ENCODE results near the gene LIN7C. TPM values are rescaled to one million over a fixed set of nuclear protein-coding genes. Genes with fewer than 3 reads are reported as not detected.
A peak's percentile ranks its signal among the peaks of the same experiment; 100 is the strongest.

LIN7C gene
- total and polyA plus RNA-seq, 4 donors, result 5.5 to 55.9 (median 16.7) TPM

DNA sequence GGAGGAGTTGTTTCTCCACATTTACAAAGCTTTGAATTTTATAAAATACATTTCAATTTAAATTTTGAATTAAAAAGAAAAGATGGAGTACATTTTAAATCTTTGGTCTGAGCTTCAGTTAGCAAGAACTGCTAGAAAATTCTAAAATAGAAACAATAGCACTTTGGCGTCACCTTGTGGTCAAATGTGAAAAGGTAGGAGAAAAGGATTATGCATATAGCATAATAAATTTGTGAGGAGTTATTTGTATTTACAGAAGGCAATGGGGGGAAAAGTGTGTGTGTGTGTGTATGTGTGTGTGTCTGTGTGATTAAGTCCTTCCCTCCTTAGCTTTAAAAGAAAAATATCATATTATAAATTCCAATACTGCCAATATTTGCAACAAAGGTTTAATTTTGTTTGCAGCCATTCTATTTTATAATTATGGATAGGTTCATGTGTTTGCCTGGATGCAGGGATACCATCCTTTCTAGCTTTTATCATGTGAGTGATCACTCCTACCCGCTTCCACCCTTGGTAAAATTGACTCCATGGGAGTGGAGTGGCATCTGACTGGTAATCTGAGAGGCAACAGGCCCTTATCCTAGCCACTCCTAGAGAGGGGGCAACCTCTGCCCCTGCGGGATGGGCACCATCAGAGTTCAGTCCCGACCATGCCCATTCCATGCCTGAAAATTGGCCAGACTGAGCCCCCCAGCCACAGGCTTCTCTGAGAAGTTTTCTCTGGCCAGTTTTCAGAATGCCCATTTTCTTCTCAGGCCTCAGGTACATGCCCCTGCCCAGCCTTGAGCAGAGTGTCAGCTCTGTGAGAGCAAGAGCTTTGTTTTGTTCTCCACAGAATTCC lies 20.4 kb downstream of the LIN7C start:
- Histone ChIP-seq H3K4me1 (ENCODE audit: control insufficient read depth in 5 of 5, insufficient read depth in 5 of 5, low read length in 5 of 5) (no peaks in the 10 kb centered on the region), H3K9ac (ENCODE audit: insufficient read depth in 1 of 2, low read length in 2 of 2) (no peak overlapping the region), H3K9me3 (ENCODE audit: control insufficient read depth in 4 of 4, insufficient read depth in 3 of 4, low read length in 3 of 4) (no peaks in the 10 kb centered on the region), H3K27me3 (ENCODE audit: control insufficient read depth in 3 of 3, insufficient read depth in 3 of 3, low read length in 2 of 3) (peaks cover 0 to 9% (median 0%) of the 10 kb centered on the region in 3 donors), H3K4me3 (no peak overlapping the region), H3K27ac (ENCODE audit: low read depth in 1 of 2, low read length in 1 of 2) (no peak overlapping the region), H3K36me3 (ENCODE audit: control insufficient read depth in 4 of 4, insufficient read depth in 4 of 4, low read length in 4 of 4) (peaks cover 3 to 7% (median 5%) of the 10 kb centered on the region in 4 donors)
- TF ChIP-seq, protein P1, sequence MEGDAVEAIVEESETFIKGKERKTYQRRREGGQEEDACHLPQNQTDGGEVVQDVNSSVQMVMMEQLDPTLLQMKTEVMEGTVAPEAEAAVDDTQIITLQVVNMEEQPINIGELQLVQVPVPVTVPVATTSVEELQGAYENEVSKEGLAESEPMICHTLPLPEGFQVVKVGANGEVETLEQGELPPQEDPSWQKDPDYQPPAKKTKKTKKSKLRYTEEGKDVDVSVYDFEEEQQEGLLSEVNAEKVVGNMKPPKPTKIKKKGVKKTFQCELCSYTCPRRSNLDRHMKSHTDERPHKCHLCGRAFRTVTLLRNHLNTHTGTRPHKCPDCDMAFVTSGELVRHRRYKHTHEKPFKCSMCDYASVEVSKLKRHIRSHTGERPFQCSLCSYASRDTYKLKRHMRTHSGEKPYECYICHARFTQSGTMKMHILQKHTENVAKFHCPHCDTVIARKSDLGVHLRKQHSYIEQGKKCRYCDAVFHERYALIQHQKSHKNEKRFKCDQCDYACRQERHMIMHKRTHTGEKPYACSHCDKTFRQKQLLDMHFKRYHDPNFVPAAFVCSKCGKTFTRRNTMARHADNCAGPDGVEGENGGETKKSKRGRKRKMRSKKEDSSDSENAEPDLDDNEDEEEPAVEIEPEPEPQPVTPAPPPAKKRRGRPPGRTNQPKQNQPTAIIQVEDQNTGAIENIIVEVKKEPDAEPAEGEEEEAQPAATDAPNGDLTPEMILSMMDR (IDR thresholded peaks at IDR 0.05; ENCODE audit: control extremely low read depth, extremely low read depth), result peak; percentile 93
- ATAC-seq (ENCODE audit: insufficient read depth, low FRiP score) (peak; percentile 58), DNase-seq (peak in 2 of 3 donors; percentile 84 to 85)
- 36 to 43% methylated on average over 4 of the region's 4 CpGs for WGBS, 2 donors

DNA sequence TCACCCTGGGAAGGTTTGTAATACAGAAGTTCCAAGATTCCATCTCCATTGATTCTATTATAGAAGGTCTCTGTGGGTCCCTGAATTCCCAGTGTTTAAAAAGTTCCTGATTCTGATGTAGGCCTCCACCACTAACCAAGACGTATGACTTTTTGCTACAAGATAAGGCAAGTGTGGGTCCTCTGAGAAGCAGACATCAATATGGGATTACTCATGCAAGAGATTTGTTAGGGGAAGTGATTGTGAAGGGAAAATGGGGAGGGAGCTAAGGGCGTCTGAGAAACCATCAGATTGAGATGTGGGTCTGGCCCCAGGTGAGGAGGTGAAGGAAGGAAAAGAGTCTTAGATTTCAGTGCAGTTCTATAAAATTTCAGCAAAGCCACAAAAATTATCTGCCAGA lies 23.8 kb downstream of the LIN7C start:
- TF ChIP-seq, protein P1 (IDR thresholded peaks at IDR 0.05; ENCODE audit: control extremely low read depth, extremely low read depth), result no peak
- no peak for DNase-seq
- Histone ChIP-seq H3K36me3 (ENCODE audit: control insufficient read depth in 4 of 4, insufficient read depth in 4 of 4, low read length in 4 of 4) (no peaks in the 10 kb centered on the region), H3K27me3 (ENCODE audit: control insufficient read depth in 3 of 3, insufficient read depth in 3 of 3, low read length in 2 of 3) (peaks cover 0 to 17% (median 0%) of the 10 kb centered on the region in 3 donors), H3K9me3 (ENCODE audit: control insufficient read depth in 4 of 4, insufficient read depth in 3 of 4, low read length in 3 of 4) (no peaks in the 10 kb centered on the region), H3K4me3 (no peak overlapping the region), H3K4me1 (ENCODE audit: control insufficient read depth in 5 of 5, insufficient read depth in 5 of 5, low read length in 5 of 5) (no peaks in the 10 kb centered on the region), H3K27ac (ENCODE audit: low read depth in 1 of 2, low read length in 1 of 2) (no peak overlapping the region), H3K9ac (ENCODE audit: insufficient read depth in 1 of 2, low read length in 2 of 2) (no peak overlapping the region)
- ATAC-seq (ENCODE audit: insufficient read depth, low FRiP score), result no peak
- WGBS, 2 donors, result 91% methylated on average over 2 of the region's 2 CpGs

DNA sequence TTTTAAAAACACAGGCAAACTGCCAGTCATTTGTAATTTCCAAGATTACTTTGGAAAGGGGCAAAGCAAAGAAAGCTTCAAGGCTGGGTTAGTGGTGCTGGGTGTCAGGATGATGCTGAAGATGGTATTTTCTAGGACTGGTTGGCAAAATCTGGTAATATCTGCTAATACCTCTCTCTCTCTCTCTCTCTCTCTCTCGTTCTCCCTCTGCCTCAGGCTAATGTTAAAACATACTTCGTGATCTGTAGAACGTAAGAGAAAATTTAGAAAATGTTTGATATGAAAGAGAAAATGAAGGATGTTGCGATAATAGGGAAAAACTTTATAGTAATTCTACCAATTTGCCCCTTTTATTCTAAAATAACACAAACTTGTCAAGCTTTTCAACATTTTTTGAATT lies 24.6 kb downstream of the LIN7C start:
- Histone ChIP-seq H3K9me3 (ENCODE audit: control insufficient read depth in 4 of 4, insufficient read depth in 3 of 4, low read length in 3 of 4) (no peaks in the 10 kb centered on the region), H3K27me3 (ENCODE audit: control insufficient read depth in 3 of 3, insufficient read depth in 3 of 3, low read length in 2 of 3) (peaks cover 0 to 17% (median 0%) of the 10 kb centered on the region in 3 donors), H3K36me3 (ENCODE audit: control insufficient read depth in 4 of 4, insufficient read depth in 4 of 4, low read length in 4 of 4) (no peaks in the 10 kb centered on the region), H3K27ac (ENCODE audit: low read depth in 1 of 2, low read length in 1 of 2) (no peak overlapping the region), H3K4me3 (no peak overlapping the region), H3K4me1 (ENCODE audit: control insufficient read depth in 5 of 5, insufficient read depth in 5 of 5, low read length in 5 of 5) (no peaks in the 10 kb centered on the region), H3K9ac (ENCODE audit: insufficient read depth in 1 of 2, low read length in 2 of 2) (no peak overlapping the region)
- DNase-seq (no peak), ATAC-seq (ENCODE audit: insufficient read depth, low FRiP score) (no peak)
- WGBS, 2 donors, result 89 to 94% methylated on average over 4 of the region's 4 CpGs
- TF ChIP-seq, protein P1 (IDR thresholded peaks at IDR 0.05; ENCODE audit: control extremely low read depth, extremely low read depth), result no peak

Data from lung (tissue), 12 donors.